OCI-LY3 (cell line): ENCODE results near the gene SLC6A2.

Source experiments
- H2AFZ ChIP-seq: fragments of 200-600, 300-600 bp; shearing (Covaris generic); 2 replicates; pipeline ENCODE4 v1.6.0; 2014; ENCODE audit warnings: antibody characterized with exemption, low read depth, low read length
- H3K27ac ChIP-seq: fragments of 200-600, 300-600 bp; sonication (generic); 2 replicates; pipeline ENCODE4 v1.5.1; 2014; ENCODE audit warnings: mild to moderate bottlenecking, low read length, moderate library complexity, mixed read lengths
- H3K27me3 ChIP-seq: fragments of 200-600, 300-600 bp; sonication (generic); 2 replicates; pipeline ENCODE4 v1.6.1; 2014; ENCODE audit warnings: low read depth, low read length, mixed read lengths
- H3K36me3 ChIP-seq: fragments of 200-600, 300-600 bp; sonication (generic); replicated peaks from 2 replicates; pipeline ENCODE3; 2014; ENCODE audit warnings: low read depth, low read length, mixed read lengths
- H3K4me1 ChIP-seq: fragments of 300-600, 200-600 bp; sonication (generic); 2 replicates; pipeline ENCODE4 v1.6.1; 2014; ENCODE audit warnings: low read length, mixed read lengths
- H3K4me2 ChIP-seq: fragments of 200-600, 300-600 bp; sonication (generic); 2 replicates; pipeline ENCODE4 v1.6.1; 2014; ENCODE audit warnings: low read length, mixed read lengths
- H3K4me3 ChIP-seq: fragments of 300-600, 200-600 bp; sonication (generic); 2 replicates; pipeline ENCODE4 v1.5.1; 2014; ENCODE audit warnings: antibody characterized with exemption, mild to moderate bottlenecking, low read length, moderate library complexity
- H3K79me2 ChIP-seq: fragments of 300-600, 200-600 bp; shearing (Covaris generic); 2 replicates; pipeline ENCODE4 v1.6.1; 2014; ENCODE audit warnings: mild to moderate bottlenecking, low read length, mixed read lengths
- H3K9ac ChIP-seq: fragments of 300-600, 200-600 bp; shearing (Covaris generic); 2 replicates; pipeline ENCODE4 v1.6.0; 2014; ENCODE audit warnings: mild to moderate bottlenecking, low read length, moderate library complexity
- H3K9me3 ChIP-seq: fragments of 200-600, 300-600 bp; shearing (Covaris generic); 2 replicates; pipeline ENCODE4 v1.6.1; 2014; ENCODE audit warnings: low read length, mixed read lengths; ENCODE audit not compliant: insufficient read depth
- H4K20me1 ChIP-seq: fragments of 200-600, 300-600 bp; sonication (generic); 2 replicates; pipeline ENCODE4 v1.6.1; 2016; ENCODE audit warnings: low read length, mixed read lengths; ENCODE audit not compliant: insufficient read depth
- CTCF ChIP-seq: fragments of 200-600, 300-600 bp; sonication (generic); IDR thresholded peaks from 2 replicates; pipeline ENCODE4 v1.5.1; 2014; ENCODE audit warnings: antibody characterized with exemption, low read length, low read depth
- EZH2phosphoT487 ChIP-seq: fragments of 200-600 bp; shearing (Covaris generic); IDR thresholded peaks from 2 replicates; pipeline ENCODE4 v1.6.1; 2018; ENCODE audit warnings: antibody characterized with exemption, mixed run types, low read depth

Gene SLC6A2

GRCh38 chr16:55621771-55622170 lies 34.0 kb upstream of the SLC6A2 start:
- no peaks in the 10 kb centered on the region for H4K20me1 ChIP-seq
- no peak overlapping the region for H3K4me2 ChIP-seq
- no peak for TF ChIP-seq CTCF
- no peak for TF ChIP-seq EZH2phosphoT487
- H3K27ac ChIP-seq, result no peak overlapping the region
- no peaks in the 10 kb centered on the region for H3K27me3 ChIP-seq
- H3K4me1 ChIP-seq, result no peaks in the 10 kb centered on the region
- H2AFZ ChIP-seq, result no peak overlapping the region
- H3K79me2 ChIP-seq, result no peaks in the 10 kb centered on the region
- H3K36me3 ChIP-seq, result no peaks in the 10 kb centered on the region
- no peak overlapping the region for H3K9ac ChIP-seq
- no peak overlapping the region for H3K4me3 ChIP-seq
- H3K9me3 ChIP-seq, result no peaks in the 10 kb centered on the region

- no peak overlapping the region for H3K27ac ChIP-seq
- no peaks in the 10 kb centered on the region for H3K4me1 ChIP-seq
- no peaks in the 10 kb centered on the region for H3K27me3 ChIP-seq
- H3K9ac ChIP-seq, result no peak overlapping the region
- no peak for TF ChIP-seq EZH2phosphoT487
- TF ChIP-seq CTCF, result no peak
- no peak overlapping the region for H3K4me2 ChIP-seq
- no peaks in the 10 kb centered on the region for H3K36me3 ChIP-seq
- H4K20me1 ChIP-seq, result no peaks in the 10 kb centered on the region
- H3K4me3 ChIP-seq, result no peak overlapping the region
- H2AFZ ChIP-seq, result no peak overlapping the region
- H3K79me2 ChIP-seq, result no peaks in the 10 kb centered on the region
- no peaks in the 10 kb centered on the region for H3K9me3 ChIP-seq
These were observed 33.5 kb upstream of the SLC6A2 start for GRCh38 chr16:55622272-55622671.

- H3K4me2 ChIP-seq, result no peak overlapping the region
- no peak overlapping the region for H3K9ac ChIP-seq
- no peaks in the 10 kb centered on the region for H3K79me2 ChIP-seq
- H4K20me1 ChIP-seq, result no peaks in the 10 kb centered on the region
- H3K36me3 ChIP-seq, result no peaks in the 10 kb centered on the region
- no peak overlapping the region for H3K27ac ChIP-seq
- no peak overlapping the region for H2AFZ ChIP-seq
- H3K4me3 ChIP-seq, result no peak overlapping the region
- H3K9me3 ChIP-seq, result no peaks in the 10 kb centered on the region
- H3K27me3 ChIP-seq, result no peaks in the 10 kb centered on the region
- no peaks in the 10 kb centered on the region for H3K4me1 ChIP-seq
- no peak for TF ChIP-seq CTCF
- TF ChIP-seq EZH2phosphoT487, result no peak
These were observed 32.7 kb upstream of the SLC6A2 start for GRCh38 chr16:55622930-55623561.

- Histone ChIP-seq H4K20me1 (no peaks in the 10 kb centered on the region), H3K9ac (no peak overlapping the region), H3K27ac (no peak overlapping the region), H2AFZ (no peak overlapping the region), H3K4me1 (no peaks in the 10 kb centered on the region), H3K27me3 (no peaks in the 10 kb centered on the region), H3K36me3 (no peaks in the 10 kb centered on the region), H3K4me3 (no peak overlapping the region), H3K9me3 (no peaks in the 10 kb centered on the region), H3K4me2 (no peak overlapping the region), H3K79me2 (no peaks in the 10 kb centered on the region)
- no peak for TF ChIP-seq EZH2phosphoT487
- no peak for TF ChIP-seq CTCF
These were observed 32.1 kb upstream of the SLC6A2 start for GRCh38 chr16:55623640-55624039.
